Psoas muscle (tissue), 8 donors: ENCODE data around the gene MICU2. TPM values are rescaled to one million over a fixed set of nuclear protein-coding genes. Genes with fewer than 3 reads are reported as not detected.

Experiments
- ATAC-seq, 4 donors: fragments of 200-7000 bp; cut with Tn5 transposase; one replicate each; pipeline ENCODE4 v1.9.1; 2020; ENCODE audit warnings: moderate library complexity in 3 of 4, mild to moderate bottlenecking in 2 of 4
- DNase-seq, 2 donors: peaks; one replicate each; pipeline ENCODE4 v3.0.0-alpha.2; 2020
- H3K27ac ChIP-seq: fragments of 200-600 bp; one replicate; pipeline ENCODE4 v1.8.0; 2022
- H3K27me3 ChIP-seq, 3 donors: fragments of 200-600 bp in 1 of 3; one replicate each; pipeline versions ENCODE4 v1.6.1 to v1.8.0; 2013 to 2022; ENCODE audit warnings: low read length in 2 of 3, mild to moderate bottlenecking in 2 of 3, moderate library complexity in 1 of 3; ENCODE audit not compliant: insufficient read depth in 3 of 3
- H3K36me3 ChIP-seq, 2 donors: fragments of 200-600 bp in 1 of 2; one replicate each; pipeline versions ENCODE4 v1.6.1 to v1.8.0; 2013 to 2022; ENCODE audit warnings: low read depth in 1 of 2, mild to moderate bottlenecking in 1 of 2, moderate library complexity in 1 of 2; ENCODE audit not compliant: insufficient read depth in 1 of 2
- H3K4me1 ChIP-seq: fragments of 200-600 bp; one replicate; pipeline ENCODE4 v1.8.0; 2022
- H3K4me3 ChIP-seq: fragments of 200-600 bp; one replicate; pipeline ENCODE4 v1.8.0; 2022; ENCODE audit warnings: mild to moderate bottlenecking
- H3K9me3 ChIP-seq: fragments of 200-600 bp; one replicate; pipeline ENCODE4 v1.8.0; 2022
- CTCF ChIP-seq: fragments of 200-600 bp; IDR thresholded peaks from one replicate; pipeline ENCODE4 v1.8.0; 2022; ENCODE audit warnings: antibody characterized with exemption
- WGBS, 3 donors: extraction: QIAGEN DNeasy Blood & Tissue Kit; methylation state at CpG; one replicate each; pipeline versions ENCODE4 v1.1.6 to v1.1.7; 2013; 5-methylcytosine and 5-hydroxymethylcytosine counted together
- intact Hi-C, 2 donors: fragments of 100-400 bp; cut with DNase I; formaldehyde crosslinking; loops; one replicate each; pipeline versions ENCODE4 v1.11.0 to v1.14.2; 2022
- polyA plus RNA-seq, 3 donors: library from polyadenylated mRNA; stranded (reverse); fragments of 200-250 nt; gene quantifications; one replicate each; pipeline ENCODE4 v1.2.3, GENCODE V29; 2013
- total RNA-seq, 4 donors: library from RNA; stranded (reverse); fragmentation: NEBNext Ultra II Directional in 2 of 4; extraction: Animal tissue kit (Norgen Biotek cat#: 25700) in 2 of 4; gene quantifications; one replicate each; pipeline versions ENCODE4 v1.2.1 to v1.2.4, GENCODE V29; 2021 to 2023
- donor health status: healthy with polysubstance abuse.
- donor health status: DM: no; HTN: no; CAD: no; lungs with moderate emphysema.
- donor health status: Bipolar disorder and iron deficiency.
- donor health status: healthy.
- donor health status: DM: yes; HTN: yes; CAD: no.
- donor health status: DM: no; HTN: no; CAD: no.
- donor health status: DM: no; HTN: no; CAD: no.
- donor health status: DM: yes; HTN: yes; CAD: no.

The MICU2 gene
- total and polyA plus RNA-seq, 7 donors: 43.6 to 51.2 (median 44.9) TPM

- no peak for TF ChIP-seq CTCF
- Histone ChIP-seq H3K9me3 (no peaks in the 10 kb centered on the region), H3K4me3 (no peak overlapping the region), H3K27ac (no peak overlapping the region), H3K4me1 (no peaks in the 10 kb centered on the region), H3K27me3 (peaks cover 0 to 6% (median 3%) of the 10 kb centered on the region in 3 donors), H3K36me3 (no peaks in the 10 kb centered on the region)
- intact Hi-C loops: no loop called here
- WGBS, 3 donors: 58 to 73% (median 61%) methylated on average over 3 of the region's 3 CpGs
- DNase-seq: no peak
- no peak for ATAC-seq
Observed at GRCh38 chr13:21619633-21620220, 15.8 kb upstream of the MICU2 start.

- no peak for ATAC-seq
- Histone ChIP-seq H3K27me3 (peaks cover 0 to 3% (median under 1%) of the 10 kb centered on the region in 3 donors), H3K9me3 (no peaks in the 10 kb centered on the region), H3K4me1 (no peaks in the 10 kb centered on the region), H3K27ac (no peak overlapping the region), H3K36me3 (no peaks in the 10 kb centered on the region), H3K4me3 (no peak overlapping the region)
- no peak for DNase-seq
- no peak for TF ChIP-seq CTCF
- intact Hi-C loops: no loop called here
- 29 to 35% (median 29%) methylated on average over 3 of the region's 3 CpGs for WGBS, 3 donors
Observed at GRCh38 chr13:21616880-21617279, 12.9 kb upstream of the MICU2 start.

- Histone ChIP-seq H3K4me1 (no peaks in the 10 kb centered on the region), H3K9me3 (no peaks in the 10 kb centered on the region), H3K4me3 (no peak overlapping the region), H3K27me3 (peaks cover 0 to 3% (median 0%) of the 10 kb centered on the region in 3 donors), H3K36me3 (no peaks in the 10 kb centered on the region), H3K27ac (no peak overlapping the region)
- WGBS, 3 donors: 65 to 73% (median 70%) methylated on average over 5 of the region's 5 CpGs
- TF ChIP-seq CTCF: no peak
- intact Hi-C loops: no loop called here
- ATAC-seq (no peak), DNase-seq (no peak)
Observed at GRCh38 chr13:21616205-21616866, 12.4 kb upstream of the MICU2 start.

- no peak for DNase-seq
- no peak for TF ChIP-seq CTCF
- no peak for ATAC-seq
- Histone ChIP-seq H3K9me3 (no peaks in the 10 kb centered on the region), H3K27ac (no peak overlapping the region), H3K4me1 (no peaks in the 10 kb centered on the region), H3K4me3 (no peak overlapping the region), H3K36me3 (no peaks in the 10 kb centered on the region), H3K27me3 (peaks cover 0 to 3% (median 0%) of the 10 kb centered on the region in 3 donors)
- intact Hi-C loops: no loop called here
- 62 to 70% (median 69%) methylated on average over 2 of the region's 2 CpGs for WGBS, 3 donors
Observed at GRCh38 chr13:21615427-21615826, 11.5 kb upstream of the MICU2 start.
